C4-2B (cell line): ENCODE measurements around the gene CDH20.

ENCODE experiments used
- H3K27ac ChIP-seq: fragments of 450-650 bp; 2 replicates; pipeline ENCODE4 v1.5.1; 2017
- CTCF ChIP-seq: fragments of 450-650 bp; conservative IDR thresholded peaks from 2 replicates; pipeline ENCODE4 v1.5.1; 2017; ENCODE audit warnings: mild to moderate bottlenecking
- ZFX ChIP-seq: fragments of 450-650 bp; IDR thresholded peaks from 2 replicates; pipeline ENCODE4 v1.6.1; 2017

Gene CDH20

DNA sequence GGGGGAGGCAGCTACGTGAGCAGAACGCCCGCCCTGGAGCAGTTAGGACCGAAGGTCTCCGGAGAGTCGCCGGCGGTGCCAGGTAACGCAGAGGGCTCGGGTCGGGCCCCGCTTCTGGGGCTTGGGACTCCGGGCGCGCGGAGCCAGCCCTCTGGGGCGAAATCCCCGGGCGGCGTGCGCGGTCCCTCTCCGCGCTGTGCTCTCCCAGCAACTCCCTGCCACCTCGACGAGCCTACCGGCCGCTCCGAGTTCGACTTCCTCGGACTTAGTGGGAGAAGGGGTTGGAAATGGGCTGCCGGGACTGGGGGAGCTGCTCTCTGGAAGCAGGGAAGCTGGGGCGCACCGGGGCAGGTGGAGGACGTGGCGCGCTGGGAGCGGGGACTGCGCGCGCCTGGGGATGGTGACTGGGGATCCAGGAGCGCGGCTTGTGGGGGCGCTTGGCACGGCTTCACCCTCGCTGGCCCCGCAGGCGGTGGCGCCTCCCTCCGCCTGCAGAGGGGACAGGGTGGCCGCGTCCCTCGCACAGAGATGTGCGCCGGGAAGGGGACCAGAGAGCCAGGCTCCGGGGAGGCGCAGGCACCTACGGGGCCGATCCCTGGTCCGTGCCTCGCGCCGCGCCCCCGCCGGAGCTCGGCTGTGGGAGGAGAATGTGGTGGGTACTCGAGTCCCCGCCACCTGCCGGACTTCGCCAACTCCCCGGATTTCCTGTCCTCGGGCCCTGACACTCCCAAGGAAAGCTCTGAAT is 688 bp downstream of the CDH20 start:
- TF ChIP-seq ZFX (no peak), CTCF (no peak)
- no peak overlapping the region for H3K27ac ChIP-seq

- H3K27ac ChIP-seq: no peak overlapping the region
- TF ChIP-seq CTCF (no peak), ZFX (no peak)
These were observed 1.2 kb downstream of the CDH20 start for GRCh38 chr18:61334491-61334850.

- H3K27ac ChIP-seq: no peak overlapping the region
- no peak for TF ChIP-seq ZFX
- no peak for TF ChIP-seq CTCF
These were observed 1.9 kb downstream of the CDH20 start for GRCh38 chr18:61334951-61335683.

DNA sequence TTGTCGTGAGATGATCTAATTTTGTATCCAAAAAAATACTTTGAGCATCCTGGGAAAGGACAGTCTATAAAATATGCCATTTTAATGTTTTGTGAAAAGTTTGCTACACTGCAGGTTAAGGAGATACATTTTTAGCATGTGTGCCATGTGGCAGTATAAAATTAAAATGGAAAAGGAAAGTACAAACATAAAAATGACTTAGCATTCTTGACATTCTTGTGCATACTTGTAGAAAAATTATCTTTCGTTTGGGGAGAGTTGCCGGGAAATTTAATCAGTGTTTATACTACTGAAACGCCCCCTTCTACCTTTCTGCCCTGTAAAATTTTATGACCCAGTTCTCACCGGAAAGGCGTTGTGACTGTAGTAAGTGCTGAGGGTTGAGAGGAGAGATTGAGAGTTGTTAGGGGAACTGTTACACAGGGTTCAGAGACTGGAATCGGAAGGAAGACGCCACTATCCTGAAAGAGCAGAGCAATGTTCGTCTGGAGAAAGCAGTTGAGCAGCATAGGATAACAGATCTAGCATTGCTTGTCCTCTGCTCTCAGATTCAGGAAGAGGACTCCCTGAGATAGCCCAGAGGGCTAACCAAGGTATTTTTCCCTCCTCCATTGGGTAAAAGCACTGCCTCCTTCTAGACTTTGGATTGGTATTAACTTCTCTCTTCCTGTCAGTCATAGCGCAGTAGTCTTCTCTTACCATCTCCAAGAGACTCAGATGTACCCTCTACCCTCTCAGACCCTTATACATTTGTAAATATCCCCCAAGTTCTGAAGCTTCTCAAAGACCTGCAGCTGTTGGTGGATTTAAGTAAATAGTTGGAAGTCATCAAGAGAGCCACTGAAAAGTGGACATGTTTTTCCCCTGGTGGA is 2.7 kb downstream of the CDH20 start:
- H3K27ac ChIP-seq: no peak overlapping the region
- TF ChIP-seq CTCF (no peak), ZFX (no peak)

GRCh38 chr18:61336766-61337165 is 3.5 kb downstream of the CDH20 start:
- no peak for TF ChIP-seq ZFX
- no peak for TF ChIP-seq CTCF
- no peak overlapping the region for H3K27ac ChIP-seq

GRCh38 chr18:61337527-61337926 is 4.3 kb downstream of the CDH20 start:
- TF ChIP-seq CTCF: no peak
- no peak for TF ChIP-seq ZFX

More at GRCh38 chr18:61337527-61337926, 4.3 kb downstream of the CDH20 start:
- H3K27ac ChIP-seq: no peak overlapping the region
